ENCODE results near the gene BTBD16. TPM values are rescaled to one million over a fixed set of nuclear protein-coding genes. Genes with fewer than 3 reads are reported as not detected.

Gene BTBD16
- total RNA-seq, 1 donor from 2014 or later: not detected

GRCh38 chr10:122236690-122237306, 34.3 kb upstream of the BTBD16 start:
- no peak overlapping the region for H3K4me3 ChIP-seq
- H3K9me3 ChIP-seq: no peaks in the 10 kb centered on the region
- no peaks in the 10 kb centered on the region for H3K27me3 ChIP-seq
- DNase-seq (ENCODE audit: low spot score in 2 of 2): no peak
- no peak for TF ChIP-seq CTCF (IDR thresholded peaks at IDR 0.05)
- intact Hi-C loops (cut with DNase I): no loop called here
- H3K36me3 ChIP-seq: peaks cover 34 to 58% of the 10 kb centered on the region in 2 donors
- no peak overlapping the region for H3K27ac ChIP-seq
- no peaks in the 10 kb centered on the region for H3K4me1 ChIP-seq

- Histone ChIP-seq H3K27me3 (no peaks in the 10 kb centered on the region), H3K4me3 (no peak overlapping the region), H3K36me3 (peaks cover 37 to 65% of the 10 kb centered on the region in 2 donors), H3K4me1 (no peaks in the 10 kb centered on the region), H3K27ac (no peak overlapping the region), H3K9me3 (no peaks in the 10 kb centered on the region)
- intact Hi-C loops (cut with DNase I): no loop called here
- no peak for DNase-seq (ENCODE audit: low spot score in 2 of 2)
- TF ChIP-seq CTCF (IDR thresholded peaks at IDR 0.05): no peak
Observed at GRCh38 chr10:122237331-122237990, 33.6 kb upstream of the BTBD16 start.

GRCh38 chr10:122239578-122240257, 31.4 kb upstream of the BTBD16 start:
- H3K4me3 ChIP-seq: no peak overlapping the region
- no peaks in the 10 kb centered on the region for H3K4me1 ChIP-seq
- intact Hi-C loops (cut with DNase I): loop anchor here (5.0 kb wide), 1 partner anchor 472 kb away; no protein-coding TSS in a partner anchor
- H3K36me3 ChIP-seq: peaks cover 33 to 68% of the 10 kb centered on the region in 2 donors
- H3K9me3 ChIP-seq: no peaks in the 10 kb centered on the region
- no peak for TF ChIP-seq CTCF (IDR thresholded peaks at IDR 0.05)
- no peak overlapping the region for H3K27ac ChIP-seq
- no peak for DNase-seq (ENCODE audit: low spot score in 2 of 2)
- no peaks in the 10 kb centered on the region for H3K27me3 ChIP-seq

GRCh38 chr10:122240401-122240800, 30.7 kb upstream of the BTBD16 start:
- Histone ChIP-seq H3K4me3 (no peak overlapping the region), H3K27me3 (no peaks in the 10 kb centered on the region), H3K27ac (no peak overlapping the region), H3K9me3 (no peaks in the 10 kb centered on the region), H3K4me1 (no peaks in the 10 kb centered on the region), H3K36me3 (peaks cover 31 to 71% of the 10 kb centered on the region in 2 donors)
- no peak for DNase-seq (ENCODE audit: low spot score in 2 of 2)
- TF ChIP-seq CTCF (IDR thresholded peaks at IDR 0.05): no peak
- intact Hi-C loops (cut with DNase I): loop anchor here (5.0 kb wide), 1 partner anchor 473 kb away; no protein-coding TSS in a partner anchor

GRCh38 chr10:122241836-122242235, 29.3 kb upstream of the BTBD16 start:
- Histone ChIP-seq H3K36me3 (peaks cover 43 to 78% of the 10 kb centered on the region in 2 donors), H3K27me3 (no peaks in the 10 kb centered on the region), H3K4me3 (no peak overlapping the region), H3K4me1 (no peaks in the 10 kb centered on the region), H3K27ac (no peak overlapping the region), H3K9me3 (no peaks in the 10 kb centered on the region)
- intact Hi-C loops (cut with DNase I): loop anchor here (5.0 kb wide), 1 partner anchor 475 kb away; no protein-coding TSS in a partner anchor
- no peak for TF ChIP-seq CTCF (IDR thresholded peaks at IDR 0.05)
- no peak for DNase-seq (ENCODE audit: low spot score in 2 of 2)
